G401 (cell line): ENCODE measurements around the gene RASD1. TPM values are rescaled to one million over a fixed set of nuclear protein-coding genes. Genes with fewer than 3 reads are reported as not detected.
"Not testable (repeated sequence)": the region's sequence is repeated elsewhere in the genome, so short reads cannot be mapped to it uniquely, and the experiment has no call there.

Experiments
- DNase-seq: peaks from one replicate; pipeline ENCODE4 v3.0.0-alpha.2; 2015; ENCODE audit warnings: low spot score
- in situ Hi-C: cut with HindIII; loops from 2 replicates; pipeline ENCODE4 v1.10.0; 2016; ENCODE audit warnings: low sequenced_read_pairs, mixed read lengths
- total RNA-seq: library from RNA; depleted of rRNA; stranded (reverse); fragments of >200 nt; shearing (Covaris generic); gene quantifications from 2 replicates; pipeline ENCODE4 v1.2.3, GENCODE V29; 2014

RASD1 gene
- total RNA-seq, 1 experiment from 2014 or later, result not detected

- in situ Hi-C loops, result no loop called here
- DNase-seq, result no peak
These were observed 10.8 kb downstream of the RASD1 start for GRCh38 chr17:17485420-17485819.

- DNase-seq, result no peak
- in situ Hi-C loops, result no loop called here
These were observed 11.7 kb downstream of the RASD1 start for GRCh38 chr17:17484451-17484899.

- in situ Hi-C loops, result no loop called here
- no peak for DNase-seq
These were observed 14.3 kb downstream of the RASD1 start for GRCh38 chr17:17481860-17482259.

GRCh38 chr17:17480593-17481148 lies 15.5 kb downstream of the RASD1 start:
- DNase-seq, result no peak
- in situ Hi-C loops, result no loop called here

GRCh38 chr17:17479209-17479608 lies 17.0 kb downstream of the RASD1 start:
- in situ Hi-C loops, result no loop called here
- DNase-seq, result no peak

- in situ Hi-C loops, result no loop called here
- peak; percentile 91 for DNase-seq
These were observed 19.2 kb downstream of the RASD1 start, which contains the start of gene MED9 for GRCh38 chr17:17476865-17477467. TSS of gene MED9 (plus strand) at chr17:17477000. CDS start at chr17:17477042, 42 bp downstream.

- no peak for DNase-seq
- in situ Hi-C loops, result no loop called here
These were observed 21.9 kb downstream of the RASD1 start for GRCh38 chr17:17474341-17474740.

- no peak for DNase-seq
- in situ Hi-C loops, result no loop called here
These were observed 23.8 kb downstream of the RASD1 start for GRCh38 chr17:17472333-17472920.

- no peak for DNase-seq
- in situ Hi-C loops, result no loop called here
These were observed 26.2 kb downstream of the RASD1 start for GRCh38 chr17:17469996-17470395.

- DNase-seq, result no peak
- in situ Hi-C loops, result no loop called here
These were observed 26.8 kb downstream of the RASD1 start for GRCh38 chr17:17469358-17469757.

- DNase-seq, result peak; percentile 90
- in situ Hi-C loops, result no loop called here
These were observed 27.8 kb downstream of the RASD1 start for GRCh38 chr17:17468217-17469010.

GRCh38 chr17:17467720-17468119 lies 28.5 kb downstream of the RASD1 start:
- in situ Hi-C loops, result no loop called here
- DNase-seq, result peak; percentile 42

GRCh38 chr17:17467016-17467415 lies 29.2 kb downstream of the RASD1 start:
- DNase-seq, result peak; percentile 85
- in situ Hi-C loops, result no loop called here

- DNase-seq, result peak; percentile 81
- in situ Hi-C loops, result no loop called here
These were observed 29.7 kb downstream of the RASD1 start for GRCh38 chr17:17466511-17466910.

- DNase-seq, in situ Hi-C loops: not testable (repeated sequence)
These were observed 30.3 kb downstream of the RASD1 start for GRCh38 chr17:17465878-17466277.

- in situ Hi-C loops, result no loop called here
- no peak for DNase-seq
These were observed 32.4 kb downstream of the RASD1 start for GRCh38 chr17:17463821-17464220.

- in situ Hi-C loops, result no loop called here
- DNase-seq, result no peak
These were observed 34.0 kb downstream of the RASD1 start for GRCh38 chr17:17462048-17462824.

GRCh38 chr17:17460038-17460437 lies 36.2 kb downstream of the RASD1 start:
- DNase-seq, result no peak
- in situ Hi-C loops, result no loop called here

- no peak for DNase-seq
- in situ Hi-C loops, result no loop called here
These were observed 38.5 kb downstream of the RASD1 start for GRCh38 chr17:17457680-17458079.
